H1 (cell line): ENCODE results near the gene TMEM63A. TPM values are rescaled to one million over a fixed set of nuclear protein-coding genes. Genes with fewer than 3 reads are reported as not detected.

Experiments
- CTCF ChIA-PET: fragments of 300-600 bp; sonication (Branson Sonifier 250); formaldehyde crosslinking; loops from one replicate; lab custom pipeline; 2021; ENCODE audit not compliant: partially characterized antibody; lab: Charles Lee
- POLR2A ChIA-PET: fragments of 300-600 bp; sonication (Branson Sonifier 250); formaldehyde crosslinking; loops from one replicate; lab custom pipeline; 2021; ENCODE audit warnings: inconsistent platforms; ENCODE audit not compliant: partially characterized antibody; lab: Charles Lee
- DNase-seq, 2 experiments: peaks; one replicate each; pipeline versions ENCODE4 v3.0.0 to v3.0.0-alpha.2; 2010 to 2022; ENCODE audit warnings: low spot score in 2 of 2, low read depth in 1 of 2, mixed read lengths in 1 of 2
- FAIRE-seq: peaks from 2 replicates; lab custom pipeline; 2011; peaks lifted over from hg19 to GRCh38; lab: Jason Lieb, UNC
- H2AFZ ChIP-seq: 2 replicates; pipeline ENCODE4 v1.8.1; 2012; ENCODE audit warnings: low read length, inconsistent platforms
- H2AK5ac ChIP-seq: 2 replicates; pipeline ENCODE4 v1.6.1; 2013; ENCODE audit warnings: low read depth, low read length
- H2BK120ac ChIP-seq: replicated peaks from 2 replicates; pipeline ENCODE3; 2013; ENCODE audit warnings: low read depth, low read length, inconsistent platforms
- H2BK12ac ChIP-seq: 2 replicates; pipeline ENCODE4 v1.6.1; 2013; ENCODE audit warnings: low read depth, low read length
- H2BK15ac ChIP-seq: 2 replicates; pipeline ENCODE4 v1.6.1; 2013; ENCODE audit warnings: low read length
- H2BK20ac ChIP-seq: 2 replicates; pipeline ENCODE4 v1.6.1; 2013; ENCODE audit warnings: low read length
- H2BK5ac ChIP-seq: 2 replicates; pipeline ENCODE4 v1.6.1; 2013; ENCODE audit warnings: low read depth, low read length
- H3K14ac ChIP-seq: 2 replicates; pipeline ENCODE4 v1.6.1; 2013; ENCODE audit warnings: inconsistent platforms; ENCODE audit not compliant: insufficient read length
- H3K18ac ChIP-seq: 2 replicates; pipeline ENCODE4 v1.6.1; 2013; ENCODE audit warnings: low read length; ENCODE audit errors: extremely low read depth
- H3K23ac ChIP-seq: 2 replicates; pipeline ENCODE4 v1.6.1; 2013; ENCODE audit warnings: inconsistent platforms; ENCODE audit not compliant: insufficient read length
- H3K23me2 ChIP-seq: 2 replicates; pipeline ENCODE4 v1.6.1; 2013; ENCODE audit warnings: low read depth, low read length
- H3K27ac ChIP-seq: 2 replicates; pipeline ENCODE4 v1.6.1; 2011; ENCODE audit warnings: low read depth, low read length, inconsistent platforms
- H3K27me3 ChIP-seq, 4 experiments: replicated peaks in 1 of 4; 1 replicate in 1 of 4; 2 replicates in 3 of 4; pipeline versions ENCODE4 v1.6.1 to v1.8.1; 2011 to 2013; ENCODE audit warnings: low read length in 3 of 4, mild to moderate bottlenecking in 3 of 4, inconsistent platforms in 2 of 4, mixed read lengths in 2 of 4, moderate library complexity in 1 of 4; ENCODE audit not compliant: control insufficient read depth in 3 of 4, insufficient read depth in 3 of 4; ENCODE audit errors: extremely low read depth in 1 of 4
- H3K36me3 ChIP-seq, 4 experiments: 2 replicates each; pipeline versions ENCODE4 v1.6.1 to v1.8.1; 2011 to 2013; ENCODE audit warnings: mild to moderate bottlenecking in 4 of 4, low read length in 3 of 4, moderate library complexity in 2 of 4, control low read depth in 1 of 4, inconsistent platforms in 1 of 4; ENCODE audit not compliant: insufficient read depth in 4 of 4, control insufficient read depth in 2 of 4
- H3K4ac ChIP-seq: replicated peaks from 2 replicates; pipeline ENCODE3; 2013; ENCODE audit warnings: low read length, low read depth, mixed read lengths, inconsistent platforms; ENCODE audit not compliant: insufficient read length
- H3K4me1 ChIP-seq, 4 experiments: replicated peaks in 1 of 4; 1 replicate in 1 of 4; 2 replicates in 3 of 4; pipeline versions ENCODE4 v1.6.1 to v1.8.1; 2011 to 2013; ENCODE audit warnings: low read length in 3 of 4, inconsistent platforms in 2 of 4, mixed read lengths in 1 of 4; ENCODE audit not compliant: insufficient read depth in 4 of 4, control insufficient read depth in 3 of 4
- H3K4me2 ChIP-seq, 2 experiments: 2 replicates each; pipeline versions ENCODE4 v1.6.1 to v1.8.1; 2011 to 2013; ENCODE audit warnings: low read depth in 2 of 2, low read length in 2 of 2, control low read depth in 1 of 2, inconsistent platforms in 1 of 2, mild to moderate bottlenecking in 1 of 2; ENCODE audit not compliant: insufficient read depth in 1 of 2
- H3K4me3 ChIP-seq, 4 experiments: fragments of 200-600, 300-600 bp in 1 of 4; sonication (generic), shearing (Covaris generic), sonication (Bioruptor Twin) in 1 of 4; 2 replicates each; pipeline versions ENCODE4 v1.5.1 to v1.8.1; 2011 to 2016; ENCODE audit warnings: low read length in 4 of 4, low read depth in 3 of 4, control low read depth in 2 of 4, inconsistent platforms in 2 of 4, mild to moderate bottlenecking in 2 of 4, mixed read lengths in 1 of 4, moderate library complexity in 1 of 4; ENCODE audit not compliant: insufficient read depth in 2 of 4; ENCODE audit errors: extremely low read depth in 1 of 4
- H3K56ac ChIP-seq: replicated peaks from 2 replicates; pipeline ENCODE3; 2013; ENCODE audit warnings: low read depth, mild to moderate bottlenecking, mixed read lengths, low read length, inconsistent platforms; ENCODE audit not compliant: insufficient read length
- H3K79me1 ChIP-seq: 2 replicates; pipeline ENCODE4 v1.6.1; 2013; ENCODE audit warnings: low read depth, low read length, control low read depth
- H3K79me2 ChIP-seq, 2 experiments: 2 replicates each; pipeline versions ENCODE4 v1.6.1 to v1.8.1; 2012 to 2013; ENCODE audit warnings: low read length in 2 of 2, mild to moderate bottlenecking in 2 of 2, inconsistent platforms in 1 of 2; ENCODE audit not compliant: insufficient read depth in 2 of 2, control insufficient read depth in 1 of 2
- H3K9ac ChIP-seq, 4 experiments: replicated peaks in 1 of 4; 1 replicate in 1 of 4; 2 replicates in 3 of 4; pipeline versions ENCODE4 v1.6.1 to v1.8.1; 2011 to 2013; ENCODE audit warnings: low read depth in 3 of 4, low read length in 3 of 4, control low read depth in 2 of 4, mild to moderate bottlenecking in 2 of 4, moderate library complexity in 2 of 4, inconsistent platforms in 1 of 4; ENCODE audit errors: extremely low read depth in 1 of 4
- H3K9me3 ChIP-seq, 2 experiments: 2 replicates each; pipeline versions ENCODE4 v1.6.1 to v1.8.1; 2012 to 2013; ENCODE audit warnings: mild to moderate bottlenecking in 2 of 2, moderate library complexity in 2 of 2, control low read depth in 1 of 2, inconsistent platforms in 1 of 2, low read depth in 1 of 2, low read length in 1 of 2, mixed read lengths in 1 of 2; ENCODE audit not compliant: insufficient read depth in 2 of 2
- H4K20me1 ChIP-seq, 2 experiments: replicated peaks in 1 of 2; 2 replicates each; pipeline versions ENCODE3 to v1.8.1; 2011 to 2013; ENCODE audit warnings: inconsistent platforms in 2 of 2, low read length in 2 of 2, mild to moderate bottlenecking in 1 of 2; ENCODE audit not compliant: insufficient read depth in 2 of 2, control insufficient read depth in 1 of 2
- H4K5ac ChIP-seq: 2 replicates; pipeline ENCODE4 v1.6.1; 2013; ENCODE audit warnings: low read length, low read depth, mixed read lengths, inconsistent platforms; ENCODE audit not compliant: insufficient read length
- H4K8ac ChIP-seq: 2 replicates; pipeline ENCODE4 v1.8.0; 2013; ENCODE audit warnings: mild to moderate bottlenecking, moderate library complexity, low read length, inconsistent platforms; ENCODE audit not compliant: insufficient read depth; ENCODE audit errors: extremely low read depth
- H4K91ac ChIP-seq: replicated peaks from 2 replicates; pipeline ENCODE3; 2013; ENCODE audit warnings: low read length, mixed read lengths, inconsistent platforms; ENCODE audit not compliant: insufficient read length
- CHD1 ChIP-seq: IDR thresholded peaks from 2 replicates; pipeline ENCODE4 v1.6.1; 2012; ENCODE audit warnings: low read depth, low read length, improper control_type of control experiment
- CTBP2 ChIP-seq: IDR thresholded peaks from 2 replicates; pipeline ENCODE4 v1.7.0; 2011; ENCODE audit warnings: borderline replicate concordance, mild to moderate bottlenecking, moderate library complexity, mixed read lengths, low read length; ENCODE audit not compliant: insufficient read depth, insufficient read length
- EGR1 ChIP-seq: IDR thresholded peaks from 2 replicates; pipeline ENCODE4 v1.6.1; 2011; ENCODE audit warnings: low read depth, low read length, borderline replicate concordance
- GTF2F1 ChIP-seq: IDR thresholded peaks from 2 replicates; pipeline ENCODE4 v1.6.1; 2012; ENCODE audit warnings: low read depth, low read length, improper control_type of control experiment, borderline replicate concordance
- JUND ChIP-seq: IDR thresholded peaks from 2 replicates; pipeline ENCODE4 v1.6.1; 2011; ENCODE audit warnings: mild to moderate bottlenecking, improper control_type of control experiment, low read length
- NANOG ChIP-seq: IDR thresholded peaks from 2 replicates; pipeline ENCODE4 v1.6.1; 2011; ENCODE audit warnings: low read length, low read depth, mild to moderate bottlenecking, inconsistent platforms; ENCODE audit not compliant: insufficient read depth, poor library complexity, severe bottlenecking
- POU5F1 ChIP-seq: IDR thresholded peaks from 2 replicates; pipeline ENCODE4 v1.6.1; 2011; ENCODE audit warnings: low read depth, mild to moderate bottlenecking, low read length, moderate library complexity
- RAD21 ChIP-seq, 2 experiments: IDR thresholded peaks in 1 of 2; conservative IDR thresholded peaks in 1 of 2; 2 replicates each; pipeline ENCODE4 v1.6.1; 2011; ENCODE audit warnings: low read depth in 2 of 2, low read length in 2 of 2, improper control_type of control experiment in 1 of 2, inconsistent platforms in 1 of 2, mild to moderate bottlenecking in 1 of 2, moderate library complexity in 1 of 2
- TAF1 ChIP-seq: IDR thresholded peaks from 2 replicates; pipeline ENCODE4 v1.6.1; 2011; ENCODE audit warnings: mild to moderate bottlenecking, low read depth, low read length
- TEAD4 ChIP-seq: IDR thresholded peaks from 2 replicates; pipeline ENCODE4 v1.6.1; 2012; ENCODE audit warnings: low read depth, low read length, inconsistent platforms, mixed read lengths
- WGBS, 2 experiments: shearing (Covaris generic) in 1 of 2; methylation state at CpG; one replicate each; pipeline versions ENCODE4 v1.1.6 to v1.1.7; 2013 to 2015; ENCODE audit warnings: low lambda C conversion rate in 2 of 2, mixed read lengths in 2 of 2, inconsistent platforms in 1 of 2, low coverage in 1 of 2, missing lambda C conversion rate in 1 of 2; ENCODE audit not compliant: insufficient replicate concordance in 2 of 2, insufficient coverage in 1 of 2, insufficient read length in 1 of 2; ENCODE audit errors: extremely low coverage in 1 of 2, missing lambda C conversion rate in 1 of 2; 5-methylcytosine and 5-hydroxymethylcytosine counted together
- polyA plus RNA-seq, 7 experiments: library from polyadenylated mRNA; depleted of rRNA in 3 of 7; stranded (reverse) in 5 of 7; unstranded in 2 of 7; fragments of >200 nt in 5 of 7; fragments of 200-250 nt in 2 of 7; gene quantifications; 1 replicate in 5 of 7; 2 replicates in 1 of 7; 4 replicates in 1 of 7; pipeline versions ENCODE4 v1.2.1 to v1.2.3, GENCODE V29; 2011 to 2013; ENCODE audit warnings: missing spikeins in 2 of 7, mixed read lengths in 2 of 7
- total RNA-seq: library from RNA; stranded (reverse); fragmentation: NEBNext Ultra II Directional; extraction: Animal tissue kit (Norgen Biotek cat#: 25700); gene quantifications from 2 replicates; pipeline ENCODE4 v1.2.1, GENCODE V29; 2021
- TF ChIP-seq, protein P1 (sequence below), 3 experiments: IDR thresholded peaks; 1 replicate in 2 of 3; 2 replicates in 1 of 3; pipeline versions ENCODE4 v1.5.1 to v1.6.1; 2011; ENCODE audit warnings: low read length in 3 of 3, mild to moderate bottlenecking in 3 of 3, inconsistent platforms in 2 of 3, low read depth in 1 of 3, moderate library complexity in 1 of 3; ENCODE audit not compliant: insufficient read depth in 1 of 3; ENCODE audit errors: control extremely low read depth in 1 of 3

TMEM63A gene
- total and polyA plus RNA-seq, 2 of the 8 experiments (the other 6 are each of a cell fraction or from before 2014, with no cell fraction given): 26.1 to 55.4 TPM

- Histone ChIP-seq H3K23ac (no peak overlapping the region), H3K4me1 (no peaks in the 10 kb centered on the region), H3K9me3 (no peaks in the 10 kb centered on the region), H2BK15ac (no peak overlapping the region), H3K27ac (no peak overlapping the region), H2BK20ac (no peak overlapping the region), H2AK5ac (no peak overlapping the region), H3K4me3 (no peak overlapping the region), H3K4me2 (no peak overlapping the region), H3K18ac (no peak overlapping the region), H2BK5ac (no peak overlapping the region), H4K20me1 (peaks cover 0 to 2% of the 10 kb centered on the region in 2 experiments), H4K91ac (no peak overlapping the region), H3K79me1 (0 out of 2 replicates have a peak, but pooled peaks cover 2% of the 10 kb centered on the region), H3K9ac (no peak overlapping the region), H3K27me3 (no peaks in the 10 kb centered on the region), H3K36me3 (peaks cover 0 to 19% (median 4%) of the 10 kb centered on the region in 4 experiments; a peak in 3 of 8 replicates), H4K5ac (no peak overlapping the region), H2BK120ac (no peak overlapping the region), H2BK12ac (no peak overlapping the region), H4K8ac (no peak overlapping the region), H3K56ac (no peak overlapping the region), H3K79me2 (no peaks in the 10 kb centered on the region), H3K4ac (no peak overlapping the region), H3K14ac (no peak overlapping the region), H2AFZ (no peak overlapping the region), H3K23me2 (no peaks in the 10 kb centered on the region; the same call in 1 of the 2 replicates)
- ChIA-PET CTCF (interaction anchor here (0.7 to 2.6 kb wide), 3 partner anchors 12 to 61 kb away, joined by 3 to 11 read pairs (median 7); partner anchors contain the start of gene SRP9), POLR2A (interaction anchor here (0.5 to 3.5 kb wide), 8 partner anchors 12 to 1385 kb away, joined by 3 to 12 read pairs (median 4); no protein-coding TSS in a partner anchor)
- DNase-seq (no peak), FAIRE-seq (no peak)
- 95% methylated on average over 14 of the region's 14 CpGs; no CpG with 5 or more reads in 1 of the 2 experiments for WGBS, 2 experiments
- TF ChIP-seq, protein P1, sequence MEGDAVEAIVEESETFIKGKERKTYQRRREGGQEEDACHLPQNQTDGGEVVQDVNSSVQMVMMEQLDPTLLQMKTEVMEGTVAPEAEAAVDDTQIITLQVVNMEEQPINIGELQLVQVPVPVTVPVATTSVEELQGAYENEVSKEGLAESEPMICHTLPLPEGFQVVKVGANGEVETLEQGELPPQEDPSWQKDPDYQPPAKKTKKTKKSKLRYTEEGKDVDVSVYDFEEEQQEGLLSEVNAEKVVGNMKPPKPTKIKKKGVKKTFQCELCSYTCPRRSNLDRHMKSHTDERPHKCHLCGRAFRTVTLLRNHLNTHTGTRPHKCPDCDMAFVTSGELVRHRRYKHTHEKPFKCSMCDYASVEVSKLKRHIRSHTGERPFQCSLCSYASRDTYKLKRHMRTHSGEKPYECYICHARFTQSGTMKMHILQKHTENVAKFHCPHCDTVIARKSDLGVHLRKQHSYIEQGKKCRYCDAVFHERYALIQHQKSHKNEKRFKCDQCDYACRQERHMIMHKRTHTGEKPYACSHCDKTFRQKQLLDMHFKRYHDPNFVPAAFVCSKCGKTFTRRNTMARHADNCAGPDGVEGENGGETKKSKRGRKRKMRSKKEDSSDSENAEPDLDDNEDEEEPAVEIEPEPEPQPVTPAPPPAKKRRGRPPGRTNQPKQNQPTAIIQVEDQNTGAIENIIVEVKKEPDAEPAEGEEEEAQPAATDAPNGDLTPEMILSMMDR (IDR thresholded peaks at IDR 0.05; ENCODE audit: control extremely low read depth in 1 of 3, insufficient read depth in 1 of 3, low read depth in 1 of 3, low read length in 3 of 3): no peak
- no peak for TF ChIP-seq TAF1
- no peak for TF ChIP-seq TEAD4
- TF ChIP-seq CTBP2: no peak
- no peak for TF ChIP-seq EGR1
- TF ChIP-seq RAD21 (IDR thresholded peaks at IDR 0.05 in 1 of 2, conservative IDR thresholded peaks at IDR 0.05 in 1 of 2; ENCODE audit: low read depth in 2 of 2, low read length in 2 of 2): no peak
- TF ChIP-seq GTF2F1: no peak
- TF ChIP-seq NANOG: no peak
- TF ChIP-seq POU5F1: no peak
- TF ChIP-seq CHD1: no peak
- TF ChIP-seq JUND: no peak
Measured at GRCh38 chr1:225838793-225839192, 43.4 kb downstream of the TMEM63A start.
